WTC11 (cell line): ENCODE results near the gene SEMA7A.

Experiments used
- IRF1 ChIP-seq: sonication (generic); formaldehyde crosslinking; IDR thresholded peaks from 2 replicates; pipeline ENCODE4 v1.8.0; 2023; ENCODE audit warnings: missing genetic modification reagents
- NR2C2 ChIP-seq: sonication (generic); formaldehyde crosslinking; IDR thresholded peaks from 2 replicates; pipeline ENCODE4 v1.8.0; 2022; ENCODE audit warnings: mild to moderate bottlenecking, missing genetic modification reagents

GRCh38 chr15:74464897-74465296 is 31.1 kb upstream of the SEMA7A start:
- TF ChIP-seq IRF1 (CRISPR knock-in tag), result no peak
- no peak for TF ChIP-seq NR2C2
